Measurements from ENCODE around the gene TCAF1.
"Not testable (repeated sequence)": the region's sequence is repeated elsewhere in the genome, so short reads cannot be mapped to it uniquely, and the experiment has no call there.

Gene TCAF1

DNA sequence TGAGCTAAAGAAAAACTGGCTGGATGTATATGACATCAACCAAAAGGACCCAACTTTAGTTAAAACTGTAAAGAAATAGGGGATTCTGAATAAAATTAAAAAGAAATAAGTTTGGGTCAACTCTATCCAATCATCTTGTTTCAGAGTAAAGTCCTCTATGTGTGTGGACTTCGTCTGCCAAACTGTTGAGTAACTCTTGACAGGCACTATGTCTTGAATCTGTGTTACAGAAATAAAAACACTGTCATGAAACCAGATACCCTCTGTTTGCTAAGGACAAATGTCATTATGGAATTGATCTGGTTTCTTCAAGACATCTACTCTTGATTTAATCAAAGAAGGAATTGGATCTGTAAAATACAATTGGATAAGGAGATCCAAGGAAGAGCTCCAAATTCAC lies 46.5 kb downstream of the TCAF1 start:
- not testable (repeated sequence) for DNase-seq (ENCODE audit: low spot score)

DNA sequence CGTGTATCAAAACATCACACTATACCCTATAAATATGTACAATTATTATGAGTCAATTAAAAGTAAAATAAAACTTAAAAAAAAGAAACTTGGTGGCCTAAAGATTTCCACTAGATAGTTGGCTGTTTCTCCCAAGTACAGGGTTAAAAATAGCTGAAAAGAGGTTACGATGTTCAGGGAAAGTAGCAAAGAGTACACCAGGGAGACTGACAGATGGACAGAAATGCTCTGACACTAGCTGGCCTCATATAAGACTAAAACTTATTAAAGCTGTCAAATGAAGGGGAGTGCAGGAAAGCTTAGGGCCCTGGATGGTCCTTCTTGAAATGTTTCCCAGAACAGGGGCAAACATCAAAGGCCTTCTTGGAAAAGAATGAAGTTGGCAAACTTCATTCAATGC lies 51.3 kb downstream of the TCAF1 start:
- DNase-seq (ENCODE audit: low spot score): no peak

DNA sequence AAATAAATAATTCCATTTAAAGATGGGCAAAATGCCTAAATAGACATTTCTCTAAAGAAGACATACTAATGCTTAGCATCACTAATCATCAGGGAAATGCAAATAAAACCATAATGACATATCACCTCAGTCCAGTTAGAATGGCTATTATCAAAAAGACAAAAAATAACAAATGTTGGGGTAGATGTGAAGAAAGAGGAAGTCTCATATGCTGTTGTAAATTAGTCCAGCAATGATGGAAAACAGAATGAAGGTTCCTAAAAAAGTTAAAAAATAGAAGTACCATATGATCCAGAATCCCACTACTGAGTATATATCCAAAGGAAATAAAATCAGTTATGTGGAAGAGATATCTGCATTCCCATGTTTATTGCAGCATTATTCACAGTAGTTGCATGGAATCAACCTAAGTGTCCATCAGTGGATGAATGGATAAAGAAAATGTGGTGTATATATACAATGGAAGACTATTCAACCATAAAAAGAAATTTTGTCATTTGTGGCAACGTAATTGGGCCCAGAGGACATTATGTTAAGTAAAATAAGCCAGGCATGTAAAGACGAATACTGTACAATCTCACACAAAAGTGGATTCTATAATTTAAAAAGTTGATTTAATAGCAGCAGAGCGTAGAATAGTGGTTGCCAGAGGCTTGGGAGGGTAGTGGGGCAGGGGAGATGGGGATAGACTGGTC lies 52.0 kb downstream of the TCAF1 start:
- DNase-seq (ENCODE audit: low spot score): no peak

DNA sequence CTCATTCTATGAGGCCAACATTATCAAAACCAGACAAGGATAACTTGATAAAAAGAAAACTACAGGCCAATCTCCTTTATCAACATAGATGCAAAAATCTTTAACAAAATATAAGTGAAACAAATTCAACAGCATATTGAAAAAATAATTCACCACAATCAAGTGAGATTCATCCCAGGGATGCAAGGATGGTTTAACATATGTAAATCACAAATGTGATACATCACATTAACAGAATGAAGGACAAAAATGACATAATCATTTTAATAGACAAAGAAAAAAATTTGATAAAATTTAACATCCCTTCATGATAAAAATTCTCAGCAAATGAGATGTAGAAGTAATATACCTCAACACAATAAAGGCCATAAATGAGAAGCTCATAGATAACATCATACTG lies 53.8 kb downstream of the TCAF1 start:
- DNase-seq (ENCODE audit: low spot score): no peak

DNA sequence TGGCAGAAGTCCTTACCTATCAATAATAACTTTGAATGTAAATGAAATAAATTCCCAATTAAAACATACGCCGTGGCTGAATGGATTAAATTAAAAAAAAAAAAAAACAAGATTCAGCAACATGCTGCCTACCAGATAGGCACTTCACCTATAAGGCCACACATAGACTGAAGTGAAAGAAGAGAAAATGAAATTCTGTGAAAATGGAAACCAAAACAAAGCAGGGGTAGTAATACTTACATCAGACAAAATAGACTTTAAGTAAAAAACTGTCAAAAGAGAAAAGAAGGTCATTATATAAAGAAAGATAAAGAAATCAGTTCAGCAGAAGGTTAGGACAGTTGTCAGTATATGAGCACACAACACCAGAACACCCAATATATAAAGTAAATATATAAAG lies 55.3 kb downstream of the TCAF1 start:
- DNase-seq (ENCODE audit: low spot score): no peak

DNA sequence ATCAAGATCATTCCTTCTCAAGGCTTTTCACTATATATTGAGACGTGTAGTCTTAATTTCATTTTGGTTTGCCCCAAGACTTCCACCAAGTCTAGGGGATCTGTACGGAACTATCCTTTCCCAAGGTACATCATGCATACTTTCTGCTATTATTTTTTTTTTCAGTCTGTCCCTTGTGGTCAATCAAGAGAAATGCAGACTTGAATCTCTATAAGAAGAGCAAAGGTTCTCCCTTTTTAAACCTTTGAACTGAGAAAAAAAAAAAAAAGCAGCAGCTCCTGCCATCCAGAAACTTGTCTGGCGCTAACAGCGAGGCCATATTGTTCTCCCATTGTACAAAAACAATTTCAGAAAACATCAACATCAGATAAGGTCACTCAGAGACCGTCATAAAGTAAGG lies 60.3 kb downstream of the TCAF1 start:
- not testable (repeated sequence) for DNase-seq (ENCODE audit: low spot score)

DNA sequence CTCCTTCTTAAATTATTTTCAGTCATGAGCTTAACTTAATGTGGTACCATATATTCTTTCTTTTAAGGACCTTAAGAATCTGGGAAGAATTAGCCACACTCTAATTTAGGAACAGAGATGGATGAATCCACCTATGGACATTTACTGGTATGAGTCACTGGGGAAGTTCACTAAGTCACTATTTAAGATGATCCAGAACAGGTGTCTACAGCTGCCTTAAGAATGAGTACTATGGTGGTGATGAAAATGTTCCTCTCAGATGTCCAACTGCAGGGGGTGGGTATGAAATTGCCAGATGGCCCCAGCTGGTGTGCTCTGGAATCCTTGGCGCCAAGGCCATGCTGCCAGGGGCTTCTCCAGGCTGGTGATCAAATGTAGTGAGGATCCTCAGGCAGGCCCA lies 61.9 kb downstream of the TCAF1 start:
- DNase-seq (ENCODE audit: low spot score): not testable (repeated sequence)

DNA sequence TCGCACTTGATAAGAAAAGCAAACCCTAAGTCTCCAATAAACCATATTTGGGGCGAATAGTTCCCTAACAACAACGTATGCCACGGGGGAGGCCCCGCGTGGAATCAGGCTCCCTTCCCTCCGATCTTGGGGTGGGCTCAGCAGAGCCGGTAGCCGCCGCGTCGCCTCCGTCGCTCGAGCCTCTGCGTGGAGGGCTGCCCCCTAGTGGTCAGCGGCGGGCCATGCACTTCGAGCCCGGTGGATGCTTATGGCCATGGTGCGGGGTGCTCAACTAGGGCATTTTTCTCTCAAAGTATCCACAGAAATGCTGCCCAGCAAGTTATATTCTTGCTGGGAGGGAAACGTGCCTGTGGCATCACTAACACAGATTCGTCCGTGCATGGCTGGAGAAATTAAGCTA lies 64.8 kb downstream of the TCAF1 start:
- peak; percentile 95 for DNase-seq (ENCODE audit: low spot score)

DNA sequence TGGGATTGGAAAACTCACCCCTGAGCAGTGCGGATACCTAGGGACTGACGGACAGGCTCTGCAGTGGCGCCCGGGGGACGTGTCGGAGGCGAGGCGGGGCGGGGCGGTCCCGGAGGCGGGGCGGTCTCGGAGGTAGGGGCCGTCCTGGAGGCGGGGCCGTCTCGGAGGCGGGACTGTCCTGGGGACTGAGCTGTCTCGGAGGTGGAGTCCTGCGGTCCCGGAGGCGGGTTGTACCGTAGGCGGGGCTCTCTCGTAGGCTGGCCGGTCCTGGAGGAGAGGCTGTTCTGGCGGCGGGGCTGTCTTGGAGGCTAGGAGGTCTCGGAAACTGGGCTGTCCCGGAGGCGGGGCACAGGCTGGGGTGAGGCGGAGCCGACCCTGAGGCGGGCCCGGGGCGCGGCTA lies 65.4 kb downstream of the TCAF1 start:
- DNase-seq (ENCODE audit: low spot score): peak; percentile 89

DNA sequence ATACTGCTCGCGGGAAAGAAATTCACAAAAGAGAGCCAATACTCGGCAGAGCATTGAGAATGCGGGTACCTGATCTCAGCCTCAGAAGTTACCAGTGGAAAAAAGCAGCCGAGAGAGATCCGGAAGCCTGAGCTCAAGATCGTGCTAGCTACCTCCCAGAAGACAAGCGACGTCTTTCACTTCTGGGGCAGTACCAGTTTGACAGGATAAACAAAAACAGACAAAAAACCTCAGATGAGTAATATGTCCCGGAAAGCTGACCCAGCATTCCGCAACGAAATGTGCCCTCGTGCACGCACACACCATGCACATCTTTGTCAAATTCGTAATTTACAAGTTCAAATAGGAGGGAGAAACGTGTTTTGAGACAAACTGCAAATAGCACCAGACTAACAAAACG lies 65.9 kb downstream of the TCAF1 start:
- DNase-seq (ENCODE audit: low spot score): not testable (repeated sequence)

DNA sequence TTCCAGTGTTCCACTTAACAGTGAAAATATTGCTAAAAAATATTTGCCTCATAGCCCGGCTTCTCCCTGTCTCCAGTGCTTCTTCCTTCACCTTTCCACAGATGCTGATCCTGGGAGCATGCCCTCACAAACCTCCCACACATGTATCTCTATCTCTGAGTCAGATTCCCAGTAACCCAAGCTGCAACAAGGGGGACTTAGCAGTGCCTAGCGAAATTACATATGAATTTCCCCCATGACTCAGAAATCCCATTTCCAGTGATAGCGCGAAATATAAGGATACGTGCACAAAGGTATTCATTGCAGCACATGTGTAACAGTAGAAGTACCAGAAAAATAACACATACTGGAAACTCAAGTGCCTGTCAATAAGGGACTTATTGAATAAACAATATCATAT lies 75.4 kb downstream of the TCAF1 start:
- not testable (repeated sequence) for DNase-seq (ENCODE audit: low spot score)

DNA sequence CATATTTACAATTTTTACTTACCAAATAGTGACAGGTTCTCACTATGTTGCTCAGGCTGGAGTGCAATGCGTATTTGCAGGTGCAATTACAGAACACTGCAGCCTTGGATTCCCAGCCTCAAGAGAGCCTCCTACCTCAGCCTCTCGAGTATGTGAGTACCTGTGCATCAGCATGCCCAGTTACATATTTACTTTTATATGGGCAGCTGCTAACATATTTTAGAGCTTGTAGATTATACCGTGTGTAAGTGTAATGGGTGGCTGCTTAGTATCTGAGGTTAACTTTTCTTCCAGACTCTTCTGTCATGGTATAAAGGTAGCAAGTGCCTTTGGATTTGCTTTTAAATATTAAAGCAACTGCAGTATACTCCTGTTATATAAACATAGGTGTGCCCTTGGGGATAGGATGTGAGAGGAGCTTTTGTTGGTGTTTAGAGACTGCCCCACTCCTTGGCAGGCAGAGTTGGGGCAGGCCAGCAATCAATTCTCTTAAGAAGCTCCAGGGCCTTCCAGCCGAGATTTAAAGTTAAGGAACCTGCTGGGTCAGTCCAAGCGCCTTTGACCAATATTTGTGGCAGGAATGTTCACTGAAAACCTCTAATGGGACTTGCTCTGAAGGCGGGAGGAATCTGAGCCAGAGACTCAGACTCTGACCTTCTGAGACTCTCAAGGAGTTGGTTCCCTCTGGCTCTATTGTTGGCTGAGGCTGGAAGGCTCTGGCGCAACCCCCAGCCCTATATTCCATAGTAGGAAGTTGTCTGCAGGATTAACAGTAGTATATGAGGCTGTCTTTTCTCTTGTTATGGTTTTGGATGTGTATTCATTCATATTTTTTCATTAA lies 77.5 kb downstream of the TCAF1 start:
- DNase-seq (ENCODE audit: low spot score): not testable (repeated sequence)

DNA sequence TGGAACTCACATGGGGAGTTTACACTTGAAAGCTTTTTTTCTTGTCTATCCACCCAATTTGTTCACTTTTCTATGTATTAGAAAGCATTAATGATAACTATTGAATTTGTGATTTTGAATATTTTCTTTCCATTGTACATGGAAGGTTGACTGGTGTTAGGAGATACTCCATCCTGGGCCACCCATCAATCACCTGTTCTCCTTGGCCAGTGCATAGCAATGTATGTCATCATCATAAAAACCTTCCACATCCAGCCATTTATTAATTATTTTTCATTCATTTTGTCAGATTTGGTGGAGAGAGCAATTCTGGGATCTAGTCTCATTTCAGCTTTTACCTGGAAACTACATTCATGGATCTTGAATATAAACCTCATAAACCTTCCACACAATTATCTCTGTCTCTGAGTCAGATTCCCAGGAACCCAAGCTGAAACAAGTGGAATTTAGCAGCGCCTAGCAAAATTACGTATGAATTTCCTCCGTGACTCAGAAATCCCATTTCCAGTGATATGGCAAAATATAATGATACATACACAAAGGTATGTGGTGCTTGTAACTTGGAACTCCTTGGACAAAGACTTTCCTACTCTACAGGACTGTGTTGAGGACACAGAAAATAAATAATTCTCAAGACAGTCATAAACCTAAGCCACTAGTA lies 78.2 kb downstream of the TCAF1 start:
- not testable (repeated sequence) for DNase-seq (ENCODE audit: low spot score)

DNA sequence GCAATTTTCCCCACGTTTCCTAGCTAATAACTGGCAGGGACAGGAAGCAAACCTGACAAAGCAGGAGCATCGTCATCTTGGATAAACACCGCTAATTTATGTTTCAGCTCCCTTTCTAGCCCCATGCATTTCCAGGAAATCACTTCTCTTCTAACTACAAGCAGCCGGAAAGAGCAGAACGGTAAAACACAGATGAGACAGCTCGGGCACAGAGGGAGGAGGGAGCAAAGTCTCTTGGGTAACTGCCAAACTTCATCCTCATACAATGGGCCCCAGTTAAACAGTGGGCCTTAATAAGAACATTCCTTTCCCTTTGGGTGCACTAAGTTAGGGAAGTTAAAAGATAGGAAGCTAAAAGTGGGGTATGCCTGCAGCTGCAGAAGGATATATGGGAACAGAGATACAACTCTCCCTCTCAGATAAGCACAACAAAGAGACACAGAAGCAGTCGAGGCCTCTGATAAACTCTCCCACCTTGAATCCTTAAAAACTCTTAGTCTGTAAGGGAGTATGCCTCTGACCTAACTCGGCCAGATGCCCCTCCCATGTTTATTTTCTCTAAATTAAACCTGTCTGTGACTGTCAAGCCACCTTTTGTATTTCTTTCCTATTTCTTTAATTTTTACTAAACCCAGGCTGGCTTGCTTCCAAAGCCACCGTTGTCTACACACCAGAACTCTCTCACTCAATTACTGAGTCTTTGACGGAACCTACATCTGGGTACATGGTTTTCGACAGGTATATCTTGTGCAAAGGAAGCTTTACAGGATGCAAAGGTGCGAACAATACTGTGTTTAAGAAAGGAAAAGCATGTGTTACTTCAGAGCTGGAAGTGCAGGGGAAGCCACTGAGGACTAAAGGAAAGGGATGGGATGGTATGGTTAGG lies 80.3 kb downstream of the TCAF1 start:
- not testable (repeated sequence) for DNase-seq (ENCODE audit: low spot score)

DNA sequence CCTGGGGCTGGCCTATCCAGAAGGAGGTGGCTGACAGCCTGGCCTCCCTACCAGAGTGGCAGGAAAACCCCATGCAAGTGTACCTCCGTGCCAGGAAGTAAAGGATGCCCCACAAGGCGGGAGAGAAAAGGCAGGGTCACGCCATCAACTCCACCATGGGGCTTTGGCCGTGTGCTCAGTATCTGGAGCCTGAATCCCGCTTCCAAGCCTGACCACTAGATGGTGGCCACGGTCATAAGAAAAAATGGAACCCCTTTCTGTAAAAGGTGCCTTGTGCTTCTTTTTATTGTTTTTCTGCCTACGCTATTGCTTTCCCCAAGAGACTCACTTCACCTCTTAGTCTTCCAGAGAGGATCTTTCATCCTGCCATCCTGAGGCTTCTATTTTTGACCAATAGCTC lies 84.1 kb downstream of the TCAF1 start:
- not testable (repeated sequence) for DNase-seq (ENCODE audit: low spot score)

DNA sequence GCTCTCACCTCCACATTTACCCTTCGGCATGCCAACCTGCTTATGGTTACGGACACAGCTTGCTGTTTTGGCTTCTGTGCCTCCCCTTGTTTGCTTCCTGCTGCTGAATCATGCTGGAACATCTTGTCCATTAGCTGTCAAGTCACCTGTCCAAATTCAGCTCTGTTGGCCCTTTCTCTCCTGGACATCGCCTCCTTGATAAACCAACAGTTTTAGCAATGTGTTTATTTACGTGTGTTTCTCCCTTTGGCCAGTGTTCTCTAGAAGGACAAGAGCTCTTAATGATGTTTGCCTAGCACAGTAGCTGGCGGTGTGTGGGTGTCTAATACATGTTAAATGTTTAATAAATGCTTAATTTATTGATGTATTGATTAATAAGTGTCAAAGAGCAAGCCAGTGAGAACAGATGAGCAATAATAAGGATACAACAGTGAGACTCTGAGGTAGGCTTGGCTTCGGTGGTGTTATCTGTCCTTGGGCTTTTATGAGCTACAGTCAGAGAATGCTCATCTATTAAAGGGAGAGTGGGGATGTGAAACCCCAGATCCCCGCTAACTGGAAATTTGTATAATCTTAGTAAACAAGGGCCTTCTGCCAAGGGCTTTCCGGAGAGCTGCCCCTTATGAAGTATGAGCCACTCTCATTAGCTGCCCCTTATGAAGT lies 85.4 kb downstream of the TCAF1 start:
- not testable (repeated sequence) for DNase-seq (ENCODE audit: low spot score)

DNA sequence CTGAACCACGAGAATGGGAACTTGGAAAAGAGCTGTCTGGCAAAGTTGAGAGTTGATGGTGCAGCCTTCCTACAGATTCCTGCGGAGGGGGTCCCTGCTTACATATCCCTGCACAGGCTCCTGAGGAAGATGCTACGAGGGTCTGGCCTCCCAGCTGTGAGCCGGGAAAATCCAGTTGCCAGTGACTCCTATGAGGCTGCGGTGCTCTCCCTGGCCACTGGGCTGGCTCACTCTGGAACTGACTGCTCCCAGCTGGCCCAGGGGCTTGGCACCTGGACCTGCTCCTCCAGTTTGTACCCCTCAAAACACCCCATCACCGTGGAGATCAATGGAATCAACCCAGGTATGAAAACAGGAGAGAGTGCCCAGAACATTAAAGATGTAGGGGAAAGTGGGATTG lies 91.3 kb downstream of the TCAF1 start:
- not testable (repeated sequence) for DNase-seq (ENCODE audit: low spot score)

DNA sequence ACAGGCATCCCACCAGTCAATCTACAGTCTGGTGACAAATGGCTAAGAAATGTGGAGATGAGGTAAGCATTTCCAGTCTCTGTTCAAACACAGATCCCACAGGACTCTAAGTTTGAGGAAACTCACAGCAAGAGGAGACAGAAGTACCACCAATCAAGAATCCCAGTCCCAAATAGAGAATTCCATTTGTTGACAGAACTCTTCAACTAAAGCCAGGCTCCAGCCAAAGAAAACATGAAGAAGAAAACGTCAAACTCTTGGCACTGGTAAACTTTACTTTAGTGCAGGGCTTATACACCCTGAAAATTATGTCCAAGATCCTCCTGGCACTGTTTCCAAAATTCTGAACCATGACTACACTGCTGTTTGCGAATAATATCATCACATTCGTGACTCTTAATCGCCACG lies 95.3 kb downstream of the TCAF1 start:
- not testable (repeated sequence) for DNase-seq (ENCODE audit: low spot score)
